Muscle of leg (tissue), 11 donors: ENCODE measurements around the gene TOGARAM1. TPM values are rescaled to one million over a fixed set of nuclear protein-coding genes. Genes with fewer than 3 reads are reported as not detected.

Experiments
- DNase-seq: peaks from one replicate; pipeline ENCODE4 v3.0.0; 2013
- H3K27ac ChIP-seq: one replicate; pipeline ENCODE4 v1.5.1; 2013; ENCODE audit warnings: mild to moderate bottlenecking, low read length, control low read depth
- H3K27me3 ChIP-seq: one replicate; pipeline ENCODE4 v1.6.1; 2013; ENCODE audit warnings: low read length; ENCODE audit not compliant: control insufficient read depth, insufficient read depth
- H3K36me3 ChIP-seq: one replicate; pipeline ENCODE4 v1.6.1; 2013; ENCODE audit warnings: low read length; ENCODE audit not compliant: control insufficient read depth, insufficient read depth
- H3K4me1 ChIP-seq: one replicate; pipeline ENCODE4 v1.6.1; 2013; ENCODE audit warnings: low read length; ENCODE audit not compliant: control insufficient read depth, insufficient read depth
- H3K4me3 ChIP-seq: one replicate; pipeline ENCODE4 v1.5.1; 2013; ENCODE audit warnings: low read length, control low read depth
- H3K9me3 ChIP-seq: replicated peaks from 2 replicates; pipeline ENCODE4 v1.6.1; 2013; ENCODE audit warnings: low read depth, low read length; ENCODE audit not compliant: control insufficient read depth
- WGBS: methylation state at CpG from one replicate; pipeline ENCODE4 v1.1.5; 2013; ENCODE audit warnings: missing lambda C conversion rate; ENCODE audit not compliant: insufficient coverage; 5-methylcytosine and 5-hydroxymethylcytosine counted together
- polyA plus RNA-seq, 8 donors: library from polyadenylated mRNA; unstranded; fragments of 120-200 nt; gene quantifications; one replicate each; pipeline versions ENCODE4 v1.2.1 to v1.2.3, GENCODE V29; 2013; ENCODE audit warnings: inconsistent platforms in 1 of 8, low replicate concordance in 1 of 8; ENCODE audit not compliant: insufficient read length in 8 of 8, insufficient read depth in 1 of 8
- total RNA-seq: library from RNA; stranded (reverse); fragments of 120-200 nt; gene quantifications from one replicate; pipeline ENCODE4 v1.2.4, GENCODE V29; 2013

The TOGARAM1 gene
- total and polyA plus RNA-seq, 9 donors: 20.5 to 29.9 (median 22.1) TPM

DNA sequence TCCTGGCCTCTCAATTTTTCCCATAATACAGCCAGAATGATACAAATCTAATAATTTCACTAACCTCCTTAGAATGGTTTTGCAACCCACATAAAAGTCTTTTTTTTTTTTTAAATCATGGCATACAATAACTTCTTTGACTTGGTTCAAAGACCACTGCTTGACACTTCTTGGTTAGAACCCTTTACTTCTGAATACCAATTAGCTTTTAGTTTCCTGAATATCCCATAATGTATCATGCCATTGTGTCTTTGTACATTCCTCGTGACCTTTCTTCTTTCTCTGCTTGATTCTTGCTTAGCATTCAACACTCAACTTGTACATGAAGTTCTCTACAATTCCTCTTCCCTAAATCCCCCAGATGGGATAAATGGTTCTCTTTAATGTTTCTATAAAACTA lies 19.6 kb upstream of the TOGARAM1 start:
- WGBS: no CpG with 5 or more reads among the region's 1 CpG
- no peak for DNase-seq
- Histone ChIP-seq H3K4me1 (no peaks in the 10 kb centered on the region), H3K27ac (no peak overlapping the region), H3K27me3 (no peaks in the 10 kb centered on the region), H3K9me3 (peaks cover 4% of the 10 kb centered on the region), H3K4me3 (no peak overlapping the region), H3K36me3 (peaks cover 21% of the 10 kb centered on the region)

- no peaks in the 10 kb centered on the region for H3K27me3 ChIP-seq
- peaks cover 4% of the 10 kb centered on the region for H3K9me3 ChIP-seq
- no peaks in the 10 kb centered on the region for H3K4me1 ChIP-seq
- no peak overlapping the region for H3K27ac ChIP-seq
- no peak for DNase-seq
- H3K36me3 ChIP-seq: peaks cover 11% of the 10 kb centered on the region
- no peak overlapping the region for H3K4me3 ChIP-seq
These were observed 17.9 kb upstream of the TOGARAM1 start for GRCh38 chr14:44944107-44944506.

DNA sequence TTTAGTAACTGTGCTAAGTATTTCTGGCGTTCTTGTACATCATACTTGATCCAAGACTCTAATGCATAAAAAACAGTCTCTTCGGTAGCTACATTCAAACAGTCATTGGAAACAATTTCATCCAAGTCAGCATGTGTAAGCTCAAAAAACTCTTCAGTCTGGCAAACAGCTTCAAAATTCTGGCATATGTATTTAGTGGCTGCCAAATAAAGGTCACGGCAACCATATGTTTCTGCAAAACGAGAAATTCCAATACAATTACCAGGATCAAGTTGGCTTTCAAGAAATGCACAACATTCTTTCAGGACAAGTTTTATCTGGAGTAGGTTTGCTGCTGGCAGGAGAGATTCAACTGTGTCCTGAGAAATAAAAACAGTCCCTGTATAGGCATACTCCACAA lies 16.7 kb upstream of the TOGARAM1 start:
- no peaks in the 10 kb centered on the region for H3K4me1 ChIP-seq
- WGBS: no CpG with 5 or more reads among the region's 4 CpGs
- H3K27me3 ChIP-seq: no peaks in the 10 kb centered on the region
- peaks cover 10% of the 10 kb centered on the region for H3K36me3 ChIP-seq
- H3K4me3 ChIP-seq: no peak overlapping the region
- H3K27ac ChIP-seq: no peak overlapping the region
- H3K9me3 ChIP-seq: peaks cover 4% of the 10 kb centered on the region
- peak; percentile 88 for DNase-seq

DNA sequence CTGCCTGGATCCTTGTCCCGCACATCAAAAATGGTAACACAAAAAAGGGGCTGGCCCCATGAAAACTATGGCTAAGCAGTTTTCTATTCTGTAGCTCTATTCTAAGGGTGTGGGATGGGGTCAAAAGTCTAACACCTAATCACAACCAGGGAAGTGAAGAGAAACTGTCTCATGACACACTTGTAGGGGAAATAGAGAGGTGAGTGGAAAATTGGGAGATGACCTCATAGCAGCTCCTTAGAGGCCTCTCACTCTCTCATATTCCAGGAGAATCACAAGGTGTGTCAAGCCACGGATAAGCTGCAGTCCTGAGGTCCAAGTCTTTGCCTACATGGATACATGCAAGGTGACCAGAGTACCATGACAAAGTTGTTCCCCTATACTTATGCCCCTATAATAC lies 10.9 kb upstream of the TOGARAM1 start:
- H3K27me3 ChIP-seq: no peaks in the 10 kb centered on the region
- DNase-seq: no peak
- WGBS: 50% methylated on average over 1 of the region's 2 CpGs
- peaks cover 4% of the 10 kb centered on the region for H3K9me3 ChIP-seq
- no peak overlapping the region for H3K27ac ChIP-seq
- no peaks in the 10 kb centered on the region for H3K4me1 ChIP-seq
- no peak overlapping the region for H3K4me3 ChIP-seq
- H3K36me3 ChIP-seq: peaks cover 3% of the 10 kb centered on the region

GRCh38 chr14:44952391-44953110 lies 9.4 kb upstream of the TOGARAM1 start:
- Histone ChIP-seq H3K27me3 (no peaks in the 10 kb centered on the region), H3K4me3 (no peak overlapping the region), H3K9me3 (no peaks in the 10 kb centered on the region), H3K4me1 (no peaks in the 10 kb centered on the region), H3K36me3 (peaks cover 3% of the 10 kb centered on the region), H3K27ac (no peak overlapping the region)
- WGBS: no CpG with 5 or more reads among the region's 4 CpGs
- no peak for DNase-seq

GRCh38 chr14:44954750-44955149 lies 7.2 kb upstream of the TOGARAM1 start:
- peaks cover 3% of the 10 kb centered on the region for H3K36me3 ChIP-seq
- H3K27me3 ChIP-seq: no peaks in the 10 kb centered on the region
- DNase-seq: no peak
- no peaks in the 10 kb centered on the region for H3K4me1 ChIP-seq
- no CpG with 5 or more reads among the region's 3 CpGs for WGBS
- no peak overlapping the region for H3K27ac ChIP-seq
- H3K9me3 ChIP-seq: no peaks in the 10 kb centered on the region
- H3K4me3 ChIP-seq: no peak overlapping the region

- no CpG with 5 or more reads among the region's 3 CpGs for WGBS
- no peak for DNase-seq
- no peaks in the 10 kb centered on the region for H3K9me3 ChIP-seq
- H3K4me1 ChIP-seq: no peaks in the 10 kb centered on the region
- H3K36me3 ChIP-seq: peaks cover 3% of the 10 kb centered on the region
- no peaks in the 10 kb centered on the region for H3K27me3 ChIP-seq
- H3K4me3 ChIP-seq: no peak overlapping the region
- H3K27ac ChIP-seq: no peak overlapping the region
These were observed 6.5 kb upstream of the TOGARAM1 start for GRCh38 chr14:44955528-44955927.

DNA sequence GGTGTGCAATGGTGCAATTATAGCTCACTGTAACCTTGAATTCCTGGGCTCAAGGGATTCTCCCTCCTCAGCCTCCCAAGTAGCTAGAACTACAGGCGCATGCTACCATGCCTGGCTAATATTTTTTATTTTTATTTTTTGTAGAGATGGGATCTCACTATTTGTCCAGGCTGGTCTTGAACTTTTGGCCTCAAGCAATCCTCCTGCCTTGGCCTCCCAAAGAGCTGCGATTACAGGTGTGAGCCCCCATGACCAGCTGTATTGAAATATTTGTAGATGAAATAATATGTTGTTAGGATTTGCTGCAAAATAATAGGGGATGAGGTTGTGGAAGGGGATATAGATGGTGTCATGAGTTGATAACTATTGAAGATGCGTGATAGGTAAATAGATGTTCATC lies 5.1 kb upstream of the TOGARAM1 start:
- no peaks in the 10 kb centered on the region for H3K27me3 ChIP-seq
- 88% methylated on average over 1 of the region's 3 CpGs for WGBS
- H3K9me3 ChIP-seq: no peaks in the 10 kb centered on the region
- no peak overlapping the region for H3K4me3 ChIP-seq
- no peaks in the 10 kb centered on the region for H3K4me1 ChIP-seq
- peaks cover 3% of the 10 kb centered on the region for H3K36me3 ChIP-seq
- no peak overlapping the region for H3K27ac ChIP-seq
- no peak for DNase-seq

DNA sequence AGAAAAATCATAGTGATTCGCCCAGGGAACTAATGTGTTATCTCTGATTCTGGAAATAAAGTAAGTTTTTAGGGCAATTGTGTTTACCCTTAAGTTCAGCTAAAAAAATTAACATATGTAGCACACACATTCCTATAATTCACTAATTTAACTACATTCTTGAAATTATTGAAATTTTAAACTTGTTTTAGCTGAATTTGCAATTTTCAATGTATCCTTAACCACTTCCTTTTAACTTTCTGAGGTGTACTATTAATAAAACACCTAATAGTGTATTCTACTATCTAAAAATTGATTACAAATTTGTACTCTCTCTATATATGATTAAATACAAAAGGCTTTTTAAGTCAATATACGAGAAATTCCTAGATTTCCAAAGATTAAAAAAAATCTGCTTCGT lies 2.5 kb upstream of the TOGARAM1 start:
- whole genome bisulfite sequencing: no CpG with 5 or more reads among the region's 3 CpGs
- Histone ChIP-seq H3K27me3 (no peaks in the 10 kb centered on the region), H3K4me3 (no peak overlapping the region), H3K36me3 (no peaks in the 10 kb centered on the region), H3K27ac (no peak overlapping the region), H3K9me3 (no peaks in the 10 kb centered on the region), H3K4me1 (peaks cover 6% of the 10 kb centered on the region)
- no peak for DNase-seq

DNA sequence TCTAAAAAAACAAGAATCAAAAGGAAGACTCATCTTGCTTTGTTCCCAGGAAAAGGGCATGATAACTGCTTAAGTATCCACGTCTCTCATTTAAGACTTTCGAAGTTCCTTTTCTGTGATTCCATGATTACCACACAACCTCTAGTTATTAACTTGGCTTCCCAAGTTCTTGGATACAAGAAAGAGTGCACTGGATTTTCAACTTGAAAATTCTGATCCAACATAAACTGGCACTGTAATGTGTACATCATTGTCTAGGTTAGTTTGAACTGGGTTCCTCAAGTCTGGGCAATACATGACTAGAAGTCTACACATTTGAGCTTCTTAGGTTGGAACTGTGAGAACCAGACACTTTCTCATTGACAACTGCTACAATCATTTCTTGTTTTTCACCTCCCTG lies 1.8 kb upstream of the TOGARAM1 start:
- no CpG with 5 or more reads among the region's 2 CpGs for WGBS
- Histone ChIP-seq H3K4me3 (peak overlapping the region; percentile 20), H3K27me3 (no peaks in the 10 kb centered on the region), H3K27ac (no peak overlapping the region), H3K4me1 (peaks cover 6% of the 10 kb centered on the region), H3K36me3 (no peaks in the 10 kb centered on the region), H3K9me3 (no peaks in the 10 kb centered on the region)
- DNase-seq: no peak

- H3K9me3 ChIP-seq: no peaks in the 10 kb centered on the region
- WGBS: no CpG with 5 or more reads among the region's 3 CpGs
- peak overlapping the region; percentile 62 for H3K4me3 ChIP-seq
- H3K4me1 ChIP-seq: peaks cover 6% of the 10 kb centered on the region
- no peaks in the 10 kb centered on the region for H3K27me3 ChIP-seq
- peak; percentile 27 for DNase-seq
- H3K27ac ChIP-seq: peak overlapping the region; percentile 96
- no peaks in the 10 kb centered on the region for H3K36me3 ChIP-seq
These were observed 1.3 kb upstream of the TOGARAM1 start for GRCh38 chr14:44960646-44961045.
